GM12878 (cell line): ENCODE results near the gene B4GALT5. TPM values are rescaled to one million over a fixed set of nuclear protein-coding genes. Genes with fewer than 3 reads are reported as not detected.

Experiments
- ATAC-seq: fragments of 200-7000 bp; cut with Tn5 transposase; 3 replicates; pipeline ENCODE4 v1.9.1; 2020; ENCODE audit warnings: mild to moderate bottlenecking, moderate library complexity
- BruUV-seq: library from RNA; stranded (reverse); fragments of 400-500 nt; replicated peaks from 2 replicates; lab custom pipeline; 2021; lab: Mats Ljungman, UMichigan
- CTCF ChIA-PET: fragments of 300-600 bp; sonication (Branson Sonifier 250); formaldehyde crosslinking; extraction: SDS; loops from one replicate; lab custom pipeline; 2021; ENCODE audit warnings: inconsistent platforms; lab: Yijun Ruan, JAX
- POLR2A ChIA-PET: fragments of 350-600 bp; formaldehyde crosslinking; extraction: SDS; loops from one replicate; lab custom pipeline; 2021; ENCODE audit warnings: inconsistent platforms; lab: Charles Lee
- RAD21 ChIA-PET: fragments of 300-600 bp; sonication (Branson Sonifier 250); formaldehyde crosslinking; loops from one replicate; lab custom pipeline; 2023; ENCODE audit warnings: antibody characterized with exemption; ENCODE audit not compliant: unreplicated experiment; lab: Charles Lee
- SMC1A ChIA-PET: fragments of 300-600 bp; sonication (Branson Sonifier 250); formaldehyde crosslinking; loops from one replicate; lab custom pipeline; 2023; ENCODE audit not compliant: unreplicated experiment, uncharacterized antibody; lab: Charles Lee
- DNase-seq: peaks from one replicate; pipeline ENCODE4 v3.0.0-alpha.2; 2011; ENCODE audit warnings: low read depth, low spot score
- FAIRE-seq: peaks from 3 replicates; lab custom pipeline; 2011; peaks lifted over from hg19 to GRCh38; lab: Jason Lieb, UNC
- H2AFZ ChIP-seq: 2 replicates; pipeline ENCODE4 v1.6.0; 2011; ENCODE audit warnings: low read depth, low read length, control low read depth; ENCODE audit not compliant: control insufficient read depth
- H3K27ac ChIP-seq: 2 replicates; pipeline ENCODE4 v1.5.1; 2011; ENCODE audit warnings: control low read depth; ENCODE audit not compliant: control insufficient read depth, insufficient read depth
- H3K27me3 ChIP-seq, 2 experiments: replicated peaks in 1 of 2; 2 replicates each; pipeline versions ENCODE4 v1.6.0 to v1.6.1; 2011; ENCODE audit warnings: low read length in 1 of 2; ENCODE audit not compliant: control insufficient read depth in 2 of 2, insufficient read depth in 2 of 2
- H3K36me3 ChIP-seq, 2 experiments: 2 replicates each; pipeline ENCODE4 v1.5.1; 2011; ENCODE audit warnings: low read length in 1 of 2; ENCODE audit not compliant: control insufficient read depth in 2 of 2, insufficient read depth in 2 of 2
- H3K4me1 ChIP-seq: 2 replicates; pipeline ENCODE4 v1.6.1; 2011; ENCODE audit warnings: mild to moderate bottlenecking, low read length, moderate library complexity, mixed read lengths; ENCODE audit not compliant: control insufficient read depth, insufficient read depth
- H3K4me2 ChIP-seq: 2 replicates; pipeline ENCODE4 v1.6.0; 2011; ENCODE audit warnings: control low read depth; ENCODE audit not compliant: control insufficient read depth, insufficient read depth
- H3K4me3 ChIP-seq: fragments of 200-600 bp; sonication (generic); 2 replicates; pipeline ENCODE4 v1.5.1; 2016
- H3K79me2 ChIP-seq: 2 replicates; pipeline ENCODE4 v1.6.0; 2011; ENCODE audit warnings: low read length; ENCODE audit not compliant: control insufficient read depth, insufficient read depth
- H3K9ac ChIP-seq: 2 replicates; pipeline ENCODE4 v1.8.0; 2011; ENCODE audit warnings: low read length, control low read depth, mixed read lengths; ENCODE audit not compliant: control insufficient read depth, insufficient read depth
- H3K9me3 ChIP-seq: replicated peaks from 3 replicates; pipeline ENCODE4 v1.5.1; 2011; ENCODE audit warnings: mild to moderate bottlenecking, low read length; ENCODE audit not compliant: control insufficient read depth, insufficient read depth
- H4K20me1 ChIP-seq: 2 replicates; pipeline ENCODE4 v1.6.0; 2011; ENCODE audit not compliant: control insufficient read depth, insufficient read depth
- ATF7 ChIP-seq: fragments of 450-650 bp; IDR thresholded peaks from 2 replicates; pipeline ENCODE4 v1.6.1; 2016; ENCODE audit warnings: low read depth, mild to moderate bottlenecking
- BCL11A ChIP-seq: IDR thresholded peaks from 2 replicates; pipeline ENCODE4 v1.6.1; 2011; ENCODE audit warnings: low read depth, low read length
- BMI1 ChIP-seq: fragments of 450-650 bp; IDR thresholded peaks from 2 replicates; pipeline ENCODE4 v1.6.1; 2016; ENCODE audit warnings: mild to moderate bottlenecking, moderate library complexity, borderline replicate concordance
- CBFB ChIP-seq: IDR thresholded peaks from 2 replicates; pipeline ENCODE4 v1.6.1; 2016; ENCODE audit warnings: antibody characterized with exemption, low read depth
- CREM ChIP-seq: IDR thresholded peaks from 2 replicates; pipeline ENCODE4 v1.6.1; 2014; ENCODE audit warnings: antibody characterized with exemption, low read depth
- ESRRA ChIP-seq: IDR thresholded peaks from 2 replicates; pipeline ENCODE4 v1.6.1; 2012; ENCODE audit warnings: mild to moderate bottlenecking, low read length, improper control_type of control experiment
- GATAD2B ChIP-seq: fragments of 450-650 bp; conservative IDR thresholded peaks from 2 replicates; pipeline ENCODE4 v1.6.1; 2017; ENCODE audit warnings: low read depth, mild to moderate bottlenecking, moderate library complexity
- LARP7 ChIP-seq: fragments of 450-650 bp; IDR thresholded peaks from 2 replicates; pipeline ENCODE4 v1.6.1; 2017; ENCODE audit warnings: mild to moderate bottlenecking
- PAX5 ChIP-seq: IDR thresholded peaks from 2 replicates; pipeline ENCODE4 v1.6.1; 2011; ENCODE audit warnings: low read depth, low read length, borderline replicate concordance
- RB1 ChIP-seq: fragments of 450-650 bp; formaldehyde crosslinking; IDR thresholded peaks from 2 replicates; pipeline ENCODE4 v1.6.1; 2017; ENCODE audit warnings: mild to moderate bottlenecking, borderline replicate concordance
- RELA ChIP-seq: fragments of 450-650 bp; IDR thresholded peaks from 2 replicates; pipeline ENCODE4 v1.8.0; 2014; ENCODE audit warnings: borderline replicate concordance; ENCODE audit not compliant: partially characterized antibody
- SPI1 ChIP-seq: IDR thresholded peaks from 2 replicates; pipeline ENCODE4 v1.6.1; 2011; ENCODE audit warnings: low read depth, mild to moderate bottlenecking, low read length, moderate library complexity, borderline replicate concordance; ENCODE audit not compliant: insufficient read depth
- SREBF2 ChIP-seq: IDR thresholded peaks from 2 replicates; pipeline ENCODE4 v1.6.1; 2012; ENCODE audit warnings: mild to moderate bottlenecking, low read length
- STAT1 ChIP-seq: fragments of 450-650 bp; conservative IDR thresholded peaks from 2 replicates; pipeline ENCODE4 v1.6.1; 2014; ENCODE audit warnings: antibody characterized with exemption, mild to moderate bottlenecking
- TAF1 ChIP-seq: IDR thresholded peaks from 2 replicates; pipeline ENCODE4 v1.6.1; 2011; ENCODE audit warnings: mild to moderate bottlenecking, low read depth, low read length, borderline replicate concordance
- TCF7 ChIP-seq: IDR thresholded peaks from 2 replicates; pipeline ENCODE4 v1.6.1; 2014; ENCODE audit warnings: antibody characterized with exemption, borderline replicate concordance
- ZNF217 ChIP-seq: fragments of 450-650 bp; IDR thresholded peaks from 2 replicates; pipeline ENCODE4 v1.6.1; 2017; ENCODE audit warnings: antibody characterized with exemption, mild to moderate bottlenecking
- ZNF24 ChIP-seq: fragments of 450-650 bp; IDR thresholded peaks from 2 replicates; pipeline ENCODE4 v1.6.1; 2017; ENCODE audit warnings: antibody characterized with exemption, mild to moderate bottlenecking
- WGBS: methylation state at CpG from one replicate; pipeline ENCODE4 v1.1.6; 2016; ENCODE audit warnings: low lambda C conversion rate; ENCODE audit not compliant: insufficient replicate concordance, insufficient coverage; ENCODE audit errors: missing lambda C conversion rate; 5-methylcytosine and 5-hydroxymethylcytosine counted together
- in situ Hi-C: fragments of 300-500 bp; cut with MboI; formaldehyde crosslinking; loops from 9 replicates; pipeline ENCODE4 v1.14.3; 2018; ENCODE audit warnings: mixed read lengths
- intact Hi-C: fragments of 100-400 bp; cut with micrococcal nuclease; formaldehyde crosslinking; loops from one replicate; pipeline ENCODE4 v1.14.2; 2022; ENCODE audit not compliant: unreplicated experiment
- polyA plus RNA-seq, 11 experiments: library from polyadenylated mRNA; depleted of rRNA in 4 of 11; unstranded in 6 of 11; stranded (reverse) in 5 of 11; fragments of >200 nt; fragmentation: Nextera tagmentation in 4 of 11; fragmentation: Illumina TruSeq in 1 of 11; extraction: Ambion mirVana in 4 of 11; extraction: Trizol in 1 of 11; gene quantifications; 1 replicate in 1 of 11; 2 replicates in 10 of 11; pipeline versions ENCODE4 v1.2.1 to v1.2.3, GENCODE V29; 2011 to 2016; ENCODE audit warnings: inconsistent platforms in 2 of 11, missing spikeins in 2 of 11, low read depth in 1 of 11
- total RNA-seq, 4 experiments: library from RNA; depleted of rRNA in 3 of 4; stranded (reverse); fragments of >200 nt in 3 of 4; fragmentation: Illumina TruSeq in 1 of 4; extraction: Trizol in 1 of 4; gene quantifications; 2 replicates each; pipeline versions ENCODE4 v1.2.1 to v1.2.3, GENCODE V29; 2013 to 2021
- TF ChIP-seq, protein P1 (sequence below): fragments of 450-650 bp; IDR thresholded peaks from 2 replicates; pipeline ENCODE4 v1.6.1; 2017; ENCODE audit warnings: antibody characterized with exemption, mild to moderate bottlenecking, moderate library complexity
- TF ChIP-seq, protein P2 (sequence below): fragments of 450-650 bp; IDR thresholded peaks from 2 replicates; pipeline ENCODE4 v1.6.1; 2014; ENCODE audit warnings: mild to moderate bottlenecking
- TF ChIP-seq, protein P3 (sequence below): fragments of 450-650 bp; IDR thresholded peaks from 2 replicates; pipeline ENCODE4 v1.6.1; 2016; ENCODE audit warnings: mild to moderate bottlenecking

B4GALT5 gene
- total and polyA plus RNA-seq, 10 of the 15 experiments (the other 5 are each of a cell fraction or from before 2014, with no cell fraction given) = 2.0 to 55.5 (median 20.2) TPM

DNA sequence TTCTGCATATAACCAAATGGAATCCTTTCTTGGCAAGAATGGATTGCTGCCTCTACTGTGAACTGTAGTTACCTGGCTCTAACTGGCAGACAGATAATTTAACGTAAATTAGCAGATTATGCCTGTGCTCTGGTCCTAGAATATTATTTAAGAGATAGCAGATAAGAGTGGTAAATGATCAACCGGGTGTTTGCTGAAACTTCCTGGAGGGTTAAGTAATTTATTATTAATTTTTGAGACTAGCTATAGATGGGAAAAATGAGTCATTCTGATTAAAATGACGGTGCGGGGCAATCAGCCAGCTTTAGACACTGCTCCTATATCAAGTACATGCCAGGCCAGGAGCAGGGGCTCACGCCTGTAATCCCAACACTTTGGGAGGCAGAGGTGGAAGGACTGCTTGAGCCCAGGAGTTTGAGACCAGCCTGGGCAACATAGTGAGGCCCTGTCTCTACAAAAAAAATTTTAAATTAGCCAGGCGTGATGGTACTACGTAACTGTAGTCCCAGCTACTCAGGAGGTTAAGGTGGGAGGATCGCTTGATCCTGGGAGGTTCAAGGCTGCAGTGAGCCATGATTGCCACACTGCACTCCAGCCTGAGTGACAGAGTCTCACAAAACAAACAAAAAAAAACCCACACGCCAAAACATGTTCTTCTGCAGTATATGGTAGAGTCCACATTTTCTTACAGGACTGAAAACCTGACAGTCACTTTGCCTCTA is 22.6 kb downstream of the B4GALT5 start:
- ChIA-PET RAD21 (interaction anchor here (0.8 to 2.5 kb wide), 8 partner anchors 10 to 123 kb away, joined by 3 to 15 read pairs (median 4); no protein-coding TSS in a partner anchor), CTCF (interaction anchor here (0.5 to 2.0 kb wide), 7 partner anchors 13 to 155 kb away, joined by 3 to 6 read pairs (median 4); no protein-coding TSS in a partner anchor), POLR2A (interaction anchor here (0.6 to 2.3 kb wide), 12 partner anchors 9 to 159 kb away, joined by 3 to 11 read pairs (median 5); no protein-coding TSS in a partner anchor), SMC1A (interaction anchor here (1.0 to 8.2 kb wide), 13 partner anchors 9 to 113 kb away, joined by 3 to 60 read pairs (median 4); no protein-coding TSS in a partner anchor)
- intact Hi-C loops (no loop called here), in situ Hi-C loops (loop anchor here (25.0 kb wide), 1 partner anchor 821 kb away; the partner anchor contains the start of gene PTPN1)
- Histone ChIP-seq H3K9me3 (no peaks in the 10 kb centered on the region; the same call in 2 of the 3 replicates), H3K4me2 (no peak overlapping the region), H3K4me3 (no peak overlapping the region), H3K4me1 (peaks cover 52% of the 10 kb centered on the region), H3K27me3 (no peaks in the 10 kb centered on the region), H2AFZ (no peak overlapping the region), H3K9ac (no peak overlapping the region), H3K36me3 (peaks cover 0 to 3% of the 10 kb centered on the region in 2 experiments; a peak in 1 of 4 replicates), H4K20me1 (no peaks in the 10 kb centered on the region), H3K27ac (peak overlapping the region; percentile 12; the same call in 1 of the 2 replicates), H3K79me2 (peaks cover 90% of the 10 kb centered on the region)
- no TSS peak for BruUV-seq
- ATAC-seq = peak; percentile 42
- FAIRE-seq = no peak
- WGBS = 82% methylated on average over 9 of the region's 9 CpGs
- DNase-seq = no peak
- TF ChIP-seq TCF7 (no peak), CBFB (no peak), STAT1 (no peak), SPI1 (no peak), CREM (no peak), BMI1 (no peak), ESRRA (no peak), LARP7 (no peak), ATF7 (0 out of 2 replicates have a peak, but pooled peaks have one; percentile 15), SREBF2 (no peak), RB1 (no peak), GATAD2B (0 out of 2 replicates have a peak, but pooled peaks have one; percentile 40), PAX5 (no peak), ZNF217 (no peak), TAF1 (no peak), ZNF24 (no peak), RELA (no peak), BCL11A (no peak)
- TF ChIP-seq, protein P1, sequence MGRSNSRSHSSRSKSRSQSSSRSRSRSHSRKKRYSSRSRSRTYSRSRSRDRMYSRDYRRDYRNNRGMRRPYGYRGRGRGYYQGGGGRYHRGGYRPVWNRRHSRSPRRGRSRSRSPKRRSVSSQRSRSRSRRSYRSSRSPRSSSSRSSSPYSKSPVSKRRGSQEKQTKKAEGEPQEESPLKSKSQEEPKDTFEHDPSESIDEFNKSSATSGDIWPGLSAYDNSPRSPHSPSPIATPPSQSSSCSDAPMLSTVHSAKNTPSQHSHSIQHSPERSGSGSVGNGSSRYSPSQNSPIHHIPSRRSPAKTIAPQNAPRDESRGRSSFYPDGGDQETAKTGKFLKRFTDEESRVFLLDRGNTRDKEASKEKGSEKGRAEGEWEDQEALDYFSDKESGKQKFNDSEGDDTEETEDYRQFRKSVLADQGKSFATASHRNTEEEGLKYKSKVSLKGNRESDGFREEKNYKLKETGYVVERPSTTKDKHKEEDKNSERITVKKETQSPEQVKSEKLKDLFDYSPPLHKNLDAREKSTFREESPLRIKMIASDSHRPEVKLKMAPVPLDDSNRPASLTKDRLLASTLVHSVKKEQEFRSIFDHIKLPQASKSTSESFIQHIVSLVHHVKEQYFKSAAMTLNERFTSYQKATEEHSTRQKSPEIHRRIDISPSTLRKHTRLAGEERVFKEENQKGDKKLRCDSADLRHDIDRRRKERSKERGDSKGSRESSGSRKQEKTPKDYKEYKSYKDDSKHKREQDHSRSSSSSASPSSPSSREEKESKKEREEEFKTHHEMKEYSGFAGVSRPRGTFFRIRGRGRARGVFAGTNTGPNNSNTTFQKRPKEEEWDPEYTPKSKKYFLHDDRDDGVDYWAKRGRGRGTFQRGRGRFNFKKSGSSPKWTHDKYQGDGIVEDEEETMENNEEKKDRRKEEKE = no peak
- TF ChIP-seq, protein P2, sequence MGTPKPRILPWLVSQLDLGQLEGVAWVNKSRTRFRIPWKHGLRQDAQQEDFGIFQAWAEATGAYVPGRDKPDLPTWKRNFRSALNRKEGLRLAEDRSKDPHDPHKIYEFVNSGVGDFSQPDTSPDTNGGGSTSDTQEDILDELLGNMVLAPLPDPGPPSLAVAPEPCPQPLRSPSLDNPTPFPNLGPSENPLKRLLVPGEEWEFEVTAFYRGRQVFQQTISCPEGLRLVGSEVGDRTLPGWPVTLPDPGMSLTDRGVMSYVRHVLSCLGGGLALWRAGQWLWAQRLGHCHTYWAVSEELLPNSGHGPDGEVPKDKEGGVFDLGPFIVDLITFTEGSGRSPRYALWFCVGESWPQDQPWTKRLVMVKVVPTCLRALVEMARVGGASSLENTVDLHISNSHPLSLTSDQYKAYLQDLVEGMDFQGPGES = no peak
- TF ChIP-seq, protein P3, sequence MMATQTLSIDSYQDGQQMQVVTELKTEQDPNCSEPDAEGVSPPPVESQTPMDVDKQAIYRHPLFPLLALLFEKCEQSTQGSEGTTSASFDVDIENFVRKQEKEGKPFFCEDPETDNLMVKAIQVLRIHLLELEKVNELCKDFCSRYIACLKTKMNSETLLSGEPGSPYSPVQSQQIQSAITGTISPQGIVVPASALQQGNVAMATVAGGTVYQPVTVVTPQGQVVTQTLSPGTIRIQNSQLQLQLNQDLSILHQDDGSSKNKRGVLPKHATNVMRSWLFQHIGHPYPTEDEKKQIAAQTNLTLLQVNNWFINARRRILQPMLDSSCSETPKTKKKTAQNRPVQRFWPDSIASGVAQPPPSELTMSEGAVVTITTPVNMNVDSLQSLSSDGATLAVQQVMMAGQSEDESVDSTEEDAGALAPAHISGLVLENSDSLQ = peak; percentile 65; the same call in 1 of the 2 replicates
